ENCODE data around the gene NPHS2. TPM values are rescaled to one million over a fixed set of nuclear protein-coding genes. Genes with fewer than 3 reads are reported as not detected.

The NPHS2 gene
- total RNA-seq, 1 experiment from 2014 or later = not detected

DNA sequence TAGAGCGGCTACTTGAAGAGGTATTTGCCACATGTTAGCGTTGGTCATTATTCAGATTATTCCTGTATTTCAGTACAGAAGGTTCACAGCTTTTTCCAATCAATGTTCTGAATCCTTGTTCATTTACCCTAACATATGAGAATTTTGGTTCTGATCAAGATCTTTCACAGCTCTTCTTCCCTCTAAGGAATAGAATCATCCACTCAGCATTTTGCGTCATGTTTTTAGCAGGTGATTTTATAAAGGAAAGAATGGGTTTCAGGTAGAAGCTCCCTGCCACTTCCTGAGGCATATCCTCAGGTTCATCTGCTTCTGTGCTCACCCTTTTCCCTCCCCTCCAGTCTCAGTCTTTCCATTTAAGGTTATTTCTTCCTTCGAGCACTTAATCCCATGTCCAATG, 66.4 kb downstream of the NPHS2 start (continued):
- TF ChIP-seq, protein P1, sequence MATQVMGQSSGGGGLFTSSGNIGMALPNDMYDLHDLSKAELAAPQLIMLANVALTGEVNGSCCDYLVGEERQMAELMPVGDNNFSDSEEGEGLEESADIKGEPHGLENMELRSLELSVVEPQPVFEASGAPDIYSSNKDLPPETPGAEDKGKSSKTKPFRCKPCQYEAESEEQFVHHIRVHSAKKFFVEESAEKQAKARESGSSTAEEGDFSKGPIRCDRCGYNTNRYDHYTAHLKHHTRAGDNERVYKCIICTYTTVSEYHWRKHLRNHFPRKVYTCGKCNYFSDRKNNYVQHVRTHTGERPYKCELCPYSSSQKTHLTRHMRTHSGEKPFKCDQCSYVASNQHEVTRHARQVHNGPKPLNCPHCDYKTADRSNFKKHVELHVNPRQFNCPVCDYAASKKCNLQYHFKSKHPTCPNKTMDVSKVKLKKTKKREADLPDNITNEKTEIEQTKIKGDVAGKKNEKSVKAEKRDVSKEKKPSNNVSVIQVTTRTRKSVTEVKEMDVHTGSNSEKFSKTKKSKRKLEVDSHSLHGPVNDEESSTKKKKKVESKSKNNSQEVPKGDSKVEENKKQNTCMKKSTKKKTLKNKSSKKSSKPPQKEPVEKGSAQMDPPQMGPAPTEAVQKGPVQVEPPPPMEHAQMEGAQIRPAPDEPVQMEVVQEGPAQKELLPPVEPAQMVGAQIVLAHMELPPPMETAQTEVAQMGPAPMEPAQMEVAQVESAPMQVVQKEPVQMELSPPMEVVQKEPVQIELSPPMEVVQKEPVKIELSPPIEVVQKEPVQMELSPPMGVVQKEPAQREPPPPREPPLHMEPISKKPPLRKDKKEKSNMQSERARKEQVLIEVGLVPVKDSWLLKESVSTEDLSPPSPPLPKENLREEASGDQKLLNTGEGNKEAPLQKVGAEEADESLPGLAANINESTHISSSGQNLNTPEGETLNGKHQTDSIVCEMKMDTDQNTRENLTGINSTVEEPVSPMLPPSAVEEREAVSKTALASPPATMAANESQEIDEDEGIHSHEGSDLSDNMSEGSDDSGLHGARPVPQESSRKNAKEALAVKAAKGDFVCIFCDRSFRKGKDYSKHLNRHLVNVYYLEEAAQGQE (IDR thresholded peaks at IDR 0.05; ENCODE audit: low read depth) = no peak
- no peak for TF ChIP-seq POLR2AphosphoS5 (IDR thresholded peaks at IDR 0.05; ENCODE audit: low read depth, low read length)

DNA sequence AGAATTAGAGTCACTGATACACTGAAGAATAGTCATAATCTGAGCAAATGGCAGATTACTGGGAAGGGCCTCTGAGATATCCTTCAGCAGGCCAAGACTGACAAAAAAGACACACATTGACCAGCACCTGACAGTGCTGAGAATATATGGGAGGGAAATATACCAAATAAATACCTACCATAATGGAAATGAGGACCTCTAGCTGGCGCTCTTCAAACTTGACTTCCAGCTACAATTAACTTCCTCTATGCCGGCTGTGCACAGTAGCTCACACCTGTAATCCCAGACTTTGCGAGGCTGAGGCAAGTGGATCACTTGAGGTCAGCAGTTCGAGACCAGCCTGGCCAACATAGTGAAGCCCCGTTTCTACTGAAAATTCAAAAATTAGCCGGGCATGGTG, 69.5 kb downstream of the NPHS2 start:
- POLR2A ChIA-PET = no interaction called here
- no peaks in the 10 kb centered on the region for H3K36me3 ChIP-seq (ENCODE audit: control insufficient read depth in 1 of 2, insufficient read depth in 2 of 2, low read length in 2 of 2)

More for the DNA sequence above, 69.5 kb downstream of the NPHS2 start:
- H3K27ac ChIP-seq (ENCODE audit: low read depth, low read length) = no peak overlapping the region
- CTCF ChIA-PET = no interaction called here
- intact Hi-C loops (cut with micrococcal nuclease) = no loop called here
- TF ChIP-seq CEBPB (IDR thresholded peaks at IDR 0.05; ENCODE audit: low read depth) = no peak
- no peak overlapping the region for H3K4me2 ChIP-seq (ENCODE audit: low read length)
- ATAC-seq = peak; percentile 40; the same call in 1 of the 2 replicates
- H3K9ac ChIP-seq (ENCODE audit: low read length) = no peak overlapping the region
- no peaks in the 10 kb centered on the region for H4K20me1 ChIP-seq (ENCODE audit: insufficient read depth)
- no peak overlapping the region for H2AFZ ChIP-seq (ENCODE audit: low read depth, low read length, poor library complexity, severe bottlenecking)
- no peaks in the 10 kb centered on the region for H3K4me1 ChIP-seq (ENCODE audit: control insufficient read depth in 1 of 2, insufficient read depth in 2 of 2, low read length in 2 of 2)
- H3K79me2 ChIP-seq (ENCODE audit: insufficient read depth, low read length) = no peaks in the 10 kb centered on the region
- RAD21 ChIA-PET (ENCODE audit: low non-redundant PET in 1 of 2, low total read pairs in 2 of 2, uncharacterized antibody in 2 of 2, unreplicated experiment in 2 of 2) = no interaction called here
- BruUV-seq (replicated peaks) = no TSS peak
- no peaks in the 10 kb centered on the region for H3K9me2 ChIP-seq (ENCODE audit: insufficient read depth)
- H3K4me3 ChIP-seq (replicated peaks in 1 of 2; ENCODE audit: low read depth in 1 of 2, low read length in 2 of 2) = no peak overlapping the region
- DNase-seq (ENCODE audit: low read depth, low spot score) = no peak
- no peaks in the 10 kb centered on the region for H3K9me3 ChIP-seq (ENCODE audit: control insufficient read depth in 1 of 2, insufficient read depth in 1 of 2, low read depth in 1 of 2, low read length in 2 of 2)
- H3K27me3 ChIP-seq (ENCODE audit: insufficient read depth, low read length) = no peaks in the 10 kb centered on the region

Other genes with a start within 250 kb of the NPHS2 start
- 2.3 TPM for gene AXDND1, start 210.0 kb downstream of the NPHS2 start, total RNA-seq (2021; ENCODE audit: unreplicated experiment)
- gene TDRD5, start 15.9 kb upstream of the NPHS2 start, total RNA-seq (2021; ENCODE audit: unreplicated experiment) = 0.25 TPM
- not detected for gene FAM163A, start 167.3 kb upstream of the NPHS2 start, total RNA-seq (2021; ENCODE audit: unreplicated experiment)

Data from HCT116 (cell line).